ENCODE measurements around the gene CDK7. TPM values are rescaled to one million over a fixed set of nuclear protein-coding genes. Genes with fewer than 3 reads are reported as not detected.
"Not testable (repeated sequence)": the region's sequence is repeated elsewhere in the genome, so short reads cannot be mapped to it uniquely, and the experiment has no call there.

CDK7 gene
- total RNA-seq, 1 experiment from 2014 or later = 51.6 TPM

GRCh38 chr5:69250593-69250992 lies 15.9 kb downstream of the CDK7 start:
- H3K79me2 ChIP-seq (ENCODE audit: low read depth) = peaks cover 61% of the 10 kb centered on the region
- no peaks in the 10 kb centered on the region; the same call in 1 of the 2 replicates for H3K9me3 ChIP-seq (ENCODE audit: insufficient read depth, low read depth)
- TF ChIP-seq EZH2 (IDR thresholded peaks at IDR 0.05; ENCODE audit: low read depth) = no peak
- TF ChIP-seq, protein P1, sequence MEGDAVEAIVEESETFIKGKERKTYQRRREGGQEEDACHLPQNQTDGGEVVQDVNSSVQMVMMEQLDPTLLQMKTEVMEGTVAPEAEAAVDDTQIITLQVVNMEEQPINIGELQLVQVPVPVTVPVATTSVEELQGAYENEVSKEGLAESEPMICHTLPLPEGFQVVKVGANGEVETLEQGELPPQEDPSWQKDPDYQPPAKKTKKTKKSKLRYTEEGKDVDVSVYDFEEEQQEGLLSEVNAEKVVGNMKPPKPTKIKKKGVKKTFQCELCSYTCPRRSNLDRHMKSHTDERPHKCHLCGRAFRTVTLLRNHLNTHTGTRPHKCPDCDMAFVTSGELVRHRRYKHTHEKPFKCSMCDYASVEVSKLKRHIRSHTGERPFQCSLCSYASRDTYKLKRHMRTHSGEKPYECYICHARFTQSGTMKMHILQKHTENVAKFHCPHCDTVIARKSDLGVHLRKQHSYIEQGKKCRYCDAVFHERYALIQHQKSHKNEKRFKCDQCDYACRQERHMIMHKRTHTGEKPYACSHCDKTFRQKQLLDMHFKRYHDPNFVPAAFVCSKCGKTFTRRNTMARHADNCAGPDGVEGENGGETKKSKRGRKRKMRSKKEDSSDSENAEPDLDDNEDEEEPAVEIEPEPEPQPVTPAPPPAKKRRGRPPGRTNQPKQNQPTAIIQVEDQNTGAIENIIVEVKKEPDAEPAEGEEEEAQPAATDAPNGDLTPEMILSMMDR (conservative IDR thresholded peaks at IDR 0.05) = no peak
- no peaks in the 10 kb centered on the region for H3F3A ChIP-seq (ENCODE audit: insufficient read depth, low read depth)
- intact Hi-C loops (cut with micrococcal nuclease; ENCODE audit: unreplicated experiment) = no loop called here
- no peaks in the 10 kb centered on the region for H3K27me3 ChIP-seq (ENCODE audit: insufficient read depth, low read depth)
- H2AFZ ChIP-seq = no peak overlapping the region
- no peak overlapping the region for H3K4me2 ChIP-seq
- no peaks in the 10 kb centered on the region for H3K9me2 ChIP-seq (ENCODE audit: insufficient read depth)
- no TSS peak for BruUV-seq (replicated peaks)
- CTCF ChIA-PET = no interaction called here
- peaks cover 27% of the 10 kb centered on the region for H4K20me1 ChIP-seq (ENCODE audit: insufficient read depth)
- peaks cover 17% of the 10 kb centered on the region for H3K36me3 ChIP-seq (ENCODE audit: low read depth)
- POLR2A ChIA-PET (ENCODE audit: unreplicated experiment) = no interaction called here
- no peak overlapping the region; the same call in 1 of the 2 replicates for H3K27ac ChIP-seq
- H3K4me3 ChIP-seq = no peak overlapping the region
- DNase-seq = no peak
- H3K4me1 ChIP-seq (replicated peaks; ENCODE audit: insufficient read depth) = no peaks in the 10 kb centered on the region

- Histone ChIP-seq H3K9me3 (ENCODE audit: insufficient read depth, low read depth) (no peaks in the 10 kb centered on the region; the same call in 1 of the 2 replicates), H3K36me3 (ENCODE audit: low read depth) (peaks cover 29% of the 10 kb centered on the region), H3K27ac (0 out of 2 replicates have a peak overlapping the region, but pooled peaks have one; percentile 16), H3K4me3 (no peak overlapping the region), H3K4me1 (replicated peaks; ENCODE audit: insufficient read depth) (no peaks in the 10 kb centered on the region), H2AFZ (no peak overlapping the region), H4K20me1 (ENCODE audit: insufficient read depth) (peaks cover 11% of the 10 kb centered on the region), H3K79me2 (ENCODE audit: low read depth) (peaks cover 43% of the 10 kb centered on the region), H3F3A (ENCODE audit: insufficient read depth, low read depth) (no peaks in the 10 kb centered on the region), H3K9me2 (ENCODE audit: insufficient read depth) (no peaks in the 10 kb centered on the region), H3K4me2 (no peak overlapping the region), H3K27me3 (ENCODE audit: insufficient read depth, low read depth) (no peaks in the 10 kb centered on the region)
- TF ChIP-seq, protein P1 (conservative IDR thresholded peaks at IDR 0.05) = no peak
- TF ChIP-seq EZH2 (IDR thresholded peaks at IDR 0.05; ENCODE audit: low read depth) = no peak
- BruUV-seq (replicated peaks) = no TSS peak
- POLR2A ChIA-PET (ENCODE audit: unreplicated experiment) = no interaction called here
- intact Hi-C loops (cut with micrococcal nuclease; ENCODE audit: unreplicated experiment) = no loop called here
- CTCF ChIA-PET = interaction anchor here (0.6 kb wide), 1 partner anchor 130 kb away, joined by 10 read pairs; no protein-coding TSS in a partner anchor
- no peak for DNase-seq
These were observed 17.8 kb downstream of the CDK7 start for GRCh38 chr5:69252437-69252836.

GRCh38 chr5:69255940-69256339 lies 21.3 kb downstream of the CDK7 start:
- POLR2A ChIA-PET (ENCODE audit: unreplicated experiment) = not testable (repeated sequence)

GRCh38 chr5:69257577-69257976 lies 22.9 kb downstream of the CDK7 start:
- Histone ChIP-seq H3F3A (ENCODE audit: insufficient read depth, low read depth) (no peaks in the 10 kb centered on the region), H3K36me3 (ENCODE audit: low read depth) (peaks cover 56% of the 10 kb centered on the region), H3K79me2 (ENCODE audit: low read depth) (no peaks in the 10 kb centered on the region), H3K9me3 (ENCODE audit: insufficient read depth, low read depth) (no peaks in the 10 kb centered on the region), H3K9me2 (ENCODE audit: insufficient read depth) (no peaks in the 10 kb centered on the region), H3K27me3 (ENCODE audit: insufficient read depth, low read depth) (no peaks in the 10 kb centered on the region), H3K27ac (no peak overlapping the region), H4K20me1 (ENCODE audit: insufficient read depth) (no peaks in the 10 kb centered on the region; the same call in 1 of the 2 replicates), H3K4me2 (no peak overlapping the region), H3K4me1 (replicated peaks; ENCODE audit: insufficient read depth) (no peaks in the 10 kb centered on the region), H3K4me3 (no peak overlapping the region), H2AFZ (no peak overlapping the region)
- TF ChIP-seq, protein P1 (conservative IDR thresholded peaks at IDR 0.05) = no peak
- no peak for TF ChIP-seq EZH2 (IDR thresholded peaks at IDR 0.05; ENCODE audit: low read depth)
- BruUV-seq (replicated peaks) = no TSS peak
- intact Hi-C loops (cut with micrococcal nuclease; ENCODE audit: unreplicated experiment) = no loop called here
- CTCF ChIA-PET = no interaction called here
- POLR2A ChIA-PET (ENCODE audit: unreplicated experiment) = no interaction called here
- no peak for DNase-seq

More at GRCh38 chr5:69255940-69256339, 21.3 kb downstream of the CDK7 start:
- H3K9me3 ChIP-seq (ENCODE audit: insufficient read depth, low read depth); H4K20me1 ChIP-seq (ENCODE audit: insufficient read depth); CTCF ChIA-PET; H3K4me3 ChIP-seq; H2AFZ ChIP-seq; intact Hi-C loops (cut with micrococcal nuclease; ENCODE audit: unreplicated experiment); H3K9me2 ChIP-seq (ENCODE audit: insufficient read depth); H3K4me1 ChIP-seq (replicated peaks; ENCODE audit: insufficient read depth); H3K27me3 ChIP-seq (ENCODE audit: insufficient read depth, low read depth); DNase-seq; H3K27ac ChIP-seq; H3K4me2 ChIP-seq; H3K79me2 ChIP-seq (ENCODE audit: low read depth); H3F3A ChIP-seq (ENCODE audit: insufficient read depth, low read depth); BruUV-seq (replicated peaks): not testable (repeated sequence)
- peaks cover 49% of the 10 kb centered on the region for H3K36me3 ChIP-seq (ENCODE audit: low read depth)
